NCI-H1417 (cell line): ENCODE results near the gene UNC13C.
"Not testable (repeated sequence)": the region's sequence is repeated elsewhere in the genome, so short reads cannot be mapped to it uniquely, and the experiment has no call there.

ENCODE experiments used
- DNase-seq, 3 experiments: peaks; one replicate each; lab custom pipeline; 2025; lab: John Stamatoyannopoulos, UW

The UNC13C gene

GRCh38 chr15:53978253-53978906, at the start of gene UNC13C:
TSS of gene UNC13C (plus strand) at chr15:53978441. CDS start at chr15:54012904, 34,463 bp downstream.
- peak; percentile 42 to 54 (median 43) for DNase-seq

- no peak for DNase-seq
Observed at GRCh38 chr15:53936137-53936536, 42.1 kb upstream of the UNC13C start.

GRCh38 chr15:53937632-53938031, 40.6 kb upstream of the UNC13C start:
- DNase-seq, result not testable (repeated sequence)

- DNase-seq, result no peak
Observed at GRCh38 chr15:53950572-53950971, 27.7 kb upstream of the UNC13C start.

GRCh38 chr15:53955396-53955795, 22.8 kb upstream of the UNC13C start:
- no peak for DNase-seq

- DNase-seq, result peak; percentile 1 to 48 (median 47)
Observed at GRCh38 chr15:53962646-53963561, 15.3 kb upstream of the UNC13C start.

GRCh38 chr15:53963801-53964200, 14.4 kb upstream of the UNC13C start:
- DNase-seq, result no peak

GRCh38 chr15:53974121-53974520, 4.1 kb upstream of the UNC13C start:
- DNase-seq, result no peak

- no peak for DNase-seq
Observed at GRCh38 chr15:53974813-53975212, 3.4 kb upstream of the UNC13C start.

GRCh38 chr15:53976844-53977392, 1.3 kb upstream of the UNC13C start:
- peak; percentile 10 to 62 (median 61) for DNase-seq

GRCh38 chr15:53979051-53979788, 979 bp downstream of the UNC13C start:
- no peak for DNase-seq

- DNase-seq, result no peak
Observed at GRCh38 chr15:53980021-53980420, 1.8 kb downstream of the UNC13C start.

GRCh38 chr15:53982071-53982680, 3.9 kb downstream of the UNC13C start:
- DNase-seq, result no peak

GRCh38 chr15:53982876-53983275, 4.6 kb downstream of the UNC13C start:
- no peak for DNase-seq

GRCh38 chr15:53984221-53984620, 6.0 kb downstream of the UNC13C start:
- no peak for DNase-seq

GRCh38 chr15:53985562-53985961, 7.3 kb downstream of the UNC13C start:
- no peak for DNase-seq

- DNase-seq, result no peak
Observed at GRCh38 chr15:53987480-53987879, 9.2 kb downstream of the UNC13C start.

- DNase-seq, result no peak
Observed at GRCh38 chr15:54007256-54007655, 29.0 kb downstream of the UNC13C start.

GRCh38 chr15:54011656-54012055, 33.4 kb downstream of the UNC13C start:
- peak; percentile 0 to 10 (median 6) for DNase-seq

- DNase-seq, result no peak
Observed at GRCh38 chr15:54014067-54014655, 35.9 kb downstream of the UNC13C start.

- no peak for DNase-seq
Observed at GRCh38 chr15:54017251-54017650, 39.0 kb downstream of the UNC13C start.
